ENCODE measurements around the gene LRRK2. TPM values are rescaled to one million over a fixed set of nuclear protein-coding genes. Genes with fewer than 3 reads are reported as not detected.

The LRRK2 gene
- total RNA-seq, 1 donor from 2014 or later: 14.3 TPM

- intact Hi-C loops (cut with DNase I): no loop called here
- H3K4me1 ChIP-seq: no peaks in the 10 kb centered on the region
- H3K27ac ChIP-seq: no peak overlapping the region
- no peaks in the 10 kb centered on the region for H3K27me3 ChIP-seq
- H3K9me3 ChIP-seq: no peaks in the 10 kb centered on the region
- no peak for TF ChIP-seq CTCF (IDR thresholded peaks at IDR 0.05)
- H3K4me3 ChIP-seq: no peak overlapping the region
- H3K36me3 ChIP-seq: peaks cover 6 to 35% of the 10 kb centered on the region in 2 donors
- DNase-seq (ENCODE audit: low spot score in 2 of 2): no peak
Observed at GRCh38 chr12:40324261-40324660, 99.5 kb downstream of the LRRK2 start.

DNA sequence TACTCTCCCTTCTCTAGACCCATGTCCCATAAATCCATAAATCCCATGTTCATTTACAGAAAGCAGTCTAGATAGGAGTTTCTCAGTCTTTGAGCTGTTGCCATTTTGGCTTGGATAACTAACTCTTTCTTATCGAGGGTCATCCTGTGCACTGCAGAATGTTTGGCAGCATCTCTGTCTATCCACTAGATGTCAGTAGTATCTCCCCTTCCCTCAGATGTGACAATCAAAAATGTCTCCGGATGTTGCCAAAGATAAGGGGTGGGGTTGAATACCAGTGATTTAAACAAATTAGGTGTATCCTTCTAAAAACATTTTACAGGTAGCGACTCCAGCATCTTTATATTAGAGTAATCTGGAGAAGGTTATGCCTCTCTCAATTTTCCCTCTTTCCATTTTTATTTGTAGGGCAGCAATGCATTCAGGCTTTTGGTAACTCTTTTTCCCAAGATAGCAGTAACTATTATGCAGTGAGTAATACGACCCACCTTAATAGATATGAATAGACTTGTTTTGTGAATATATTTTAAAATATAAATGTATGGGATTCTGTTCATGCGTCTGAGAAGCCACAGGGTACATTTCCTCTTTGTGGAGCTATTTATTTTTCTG lies 100.7 kb downstream of the LRRK2 start:
- TF ChIP-seq CTCF (IDR thresholded peaks at IDR 0.05): no peak
- no peak for DNase-seq (ENCODE audit: low spot score in 2 of 2)
- intact Hi-C loops (cut with DNase I): no loop called here

DNA sequence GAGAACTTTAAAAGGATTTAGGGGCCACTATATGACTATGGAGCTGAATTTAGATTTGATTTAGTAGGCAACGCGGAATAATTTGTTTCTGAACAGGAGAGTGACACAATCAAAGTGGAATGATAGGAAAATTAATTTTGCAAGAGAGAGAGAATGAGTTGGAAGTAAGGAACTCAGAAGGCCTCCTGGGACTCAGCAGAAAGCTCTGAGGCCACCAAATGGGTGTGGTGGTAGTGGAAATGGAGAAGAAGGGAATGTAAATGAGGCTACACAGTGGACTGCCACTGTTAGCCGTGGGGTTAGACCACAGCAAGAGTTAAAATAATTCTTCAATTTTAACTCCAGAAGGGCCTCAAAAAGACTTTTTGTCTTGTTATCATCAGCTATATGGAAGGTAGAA lies 102.7 kb downstream of the LRRK2 start:
- H3K27ac ChIP-seq: no peak overlapping the region
- TF ChIP-seq CTCF (IDR thresholded peaks at IDR 0.05): no peak
- no peaks in the 10 kb centered on the region for H3K4me1 ChIP-seq
- peaks cover 6 to 14% of the 10 kb centered on the region in 2 donors for H3K9me3 ChIP-seq
- peaks cover 14 to 55% of the 10 kb centered on the region in 2 donors for H3K36me3 ChIP-seq
- no peak for DNase-seq (ENCODE audit: low spot score in 2 of 2)
- H3K4me3 ChIP-seq: no peak overlapping the region
- no peaks in the 10 kb centered on the region for H3K27me3 ChIP-seq
- intact Hi-C loops (cut with DNase I): no loop called here

More for the DNA sequence above, 100.7 kb downstream of the LRRK2 start:
- H3K9me3 ChIP-seq: peaks cover 6 to 10% of the 10 kb centered on the region in 2 donors
- H3K27me3 ChIP-seq: no peaks in the 10 kb centered on the region
- no peaks in the 10 kb centered on the region for H3K4me1 ChIP-seq
- H3K27ac ChIP-seq: no peak overlapping the region
- H3K4me3 ChIP-seq: no peak overlapping the region
- peaks cover 14 to 47% of the 10 kb centered on the region in 2 donors for H3K36me3 ChIP-seq

GRCh38 chr12:40330180-40330579 lies 105.4 kb downstream of the LRRK2 start:
- H3K9me3 ChIP-seq: peaks cover 6 to 14% of the 10 kb centered on the region in 2 donors
- H3K4me1 ChIP-seq: no peaks in the 10 kb centered on the region
- H3K27ac ChIP-seq: no peak overlapping the region
- no peak for DNase-seq (ENCODE audit: low spot score in 2 of 2)
- no peak for TF ChIP-seq CTCF (IDR thresholded peaks at IDR 0.05)
- H3K4me3 ChIP-seq: no peak overlapping the region
- intact Hi-C loops (cut with DNase I): no loop called here
- peaks cover 18 to 63% of the 10 kb centered on the region in 2 donors for H3K36me3 ChIP-seq
- H3K27me3 ChIP-seq: no peaks in the 10 kb centered on the region

DNA sequence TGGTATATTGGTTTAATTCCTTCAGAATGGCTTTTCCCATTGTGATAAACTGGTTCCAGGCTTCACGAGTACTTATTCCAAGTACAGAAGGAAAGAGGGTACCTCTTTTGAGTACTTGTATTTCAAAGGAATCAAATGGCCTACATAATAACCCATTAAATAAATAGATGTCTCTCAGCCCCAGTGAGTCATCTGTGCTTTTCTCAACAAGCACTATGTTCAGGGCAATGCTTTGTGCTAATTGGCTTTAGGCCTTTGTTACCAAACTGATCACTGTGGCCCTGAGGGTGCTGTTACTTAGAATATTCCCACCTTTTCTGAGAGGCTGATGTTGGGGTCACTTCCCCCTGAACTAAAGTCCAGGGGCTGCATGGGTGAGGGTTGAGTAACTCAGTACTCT lies 107.1 kb downstream of the LRRK2 start:
- no peak for TF ChIP-seq CTCF (IDR thresholded peaks at IDR 0.05)
- no peaks in the 10 kb centered on the region for H3K4me1 ChIP-seq

More for the DNA sequence above, 107.1 kb downstream of the LRRK2 start:
- Histone ChIP-seq H3K36me3 (peaks cover 20 to 63% of the 10 kb centered on the region in 2 donors), H3K27ac (no peak overlapping the region), H3K27me3 (no peaks in the 10 kb centered on the region), H3K4me3 (no peak overlapping the region), H3K9me3 (peaks cover 6 to 14% of the 10 kb centered on the region in 2 donors)
- intact Hi-C loops (cut with DNase I): no loop called here
- DNase-seq (ENCODE audit: low spot score in 2 of 2): no peak
